ENCODE measurements around the gene FHOD3.

The FHOD3 gene

DNA sequence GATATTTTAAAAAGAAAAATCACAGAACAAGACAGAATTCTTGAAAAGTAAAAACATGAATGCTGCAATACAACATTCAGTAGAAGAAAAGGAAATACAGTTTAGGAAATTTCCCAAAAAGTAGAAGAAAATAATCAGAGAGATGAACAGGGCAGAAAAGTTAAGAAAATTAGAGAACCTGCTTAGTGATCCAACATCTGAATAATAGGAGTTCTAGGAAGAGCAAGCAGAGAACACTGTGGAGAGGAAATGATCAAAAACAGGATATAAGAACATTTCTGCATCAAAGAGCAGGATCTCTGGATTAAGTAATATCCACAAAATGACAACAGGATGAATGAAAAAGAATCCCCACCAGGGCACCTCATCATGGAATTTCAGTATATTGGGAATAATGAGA, 8.8 kb upstream of the FHOD3 start:
- no peak overlapping the region for H3K27ac ChIP-seq (ENCODE audit: extremely low read depth, low read depth, low read length)
- no peaks in the 10 kb centered on the region for H3K4me1 ChIP-seq (ENCODE audit: control insufficient read depth, insufficient read depth, low read length)
- ChIA-PET CTCF (interaction anchor here (0.5 to 1.7 kb wide), 2 partner anchors 193 to 364 kb away, joined by 3 to 13 read pairs; no protein-coding TSS in a partner anchor), POLR2A (interaction anchor here (0.6 to 1.6 kb wide), 2 partner anchors 10 to 135 kb away, joined by 5 read pairs; no protein-coding TSS in a partner anchor)
- no peaks in the 10 kb centered on the region for H3K36me3 ChIP-seq (ENCODE audit: control insufficient read depth in 2 of 2, insufficient read depth in 1 of 2, low read length in 2 of 2)
- TF ChIP-seq, protein P1, sequence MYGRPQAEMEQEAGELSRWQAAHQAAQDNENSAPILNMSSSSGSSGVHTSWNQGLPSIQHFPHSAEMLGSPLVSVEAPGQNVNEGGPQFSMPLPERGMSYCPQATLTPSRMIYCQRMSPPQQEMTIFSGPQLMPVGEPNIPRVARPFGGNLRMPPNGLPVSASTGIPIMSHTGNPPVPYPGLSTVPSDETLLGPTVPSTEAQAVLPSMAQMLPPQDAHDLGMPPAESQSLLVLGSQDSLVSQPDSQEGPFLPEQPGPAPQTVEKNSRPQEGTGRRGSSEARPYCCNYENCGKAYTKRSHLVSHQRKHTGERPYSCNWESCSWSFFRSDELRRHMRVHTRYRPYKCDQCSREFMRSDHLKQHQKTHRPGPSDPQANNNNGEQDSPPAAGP (tag by site-specific recombination; IDR thresholded peaks at IDR 0.05) = no peak
- TF ChIP-seq ZNF792 (tag by site-specific recombination; IDR thresholded peaks at IDR 0.05) (no peak), ZNF677 (tag by site-specific recombination; IDR thresholded peaks at IDR 0.05) (no peak), ZNF555 (tag by site-specific recombination; conservative IDR thresholded peaks at IDR 0.05) (no peak), ZNF701 (tag by site-specific recombination; IDR thresholded peaks at IDR 0.05) (no peak), ZNF426 (tag by site-specific recombination; IDR thresholded peaks at IDR 0.05) (no peak), SP2 (tag by site-specific recombination; IDR thresholded peaks at IDR 0.05) (no peak), ZNF514 (tag by site-specific recombination; IDR thresholded peaks at IDR 0.05) (no peak), ZNF133 (tag by site-specific recombination; IDR thresholded peaks at IDR 0.05) (peak; percentile 94), ZNF23 (tag by site-specific recombination; IDR thresholded peaks at IDR 0.05; ENCODE audit: borderline replicate concordance) (no peak), SETDB1 (IDR thresholded peaks at IDR 0.05; ENCODE audit: insufficient read length, low read length) (peak; percentile 79), TRIM28 (IDR thresholded peaks at IDR 0.05; ENCODE audit: borderline replicate concordance, low read length) (0 out of 2 replicates have a peak, but pooled peaks have one; percentile 51), ZNF626 (tag by site-specific recombination; IDR thresholded peaks at IDR 0.05) (no peak)
- TF ChIP-seq, protein P2, sequence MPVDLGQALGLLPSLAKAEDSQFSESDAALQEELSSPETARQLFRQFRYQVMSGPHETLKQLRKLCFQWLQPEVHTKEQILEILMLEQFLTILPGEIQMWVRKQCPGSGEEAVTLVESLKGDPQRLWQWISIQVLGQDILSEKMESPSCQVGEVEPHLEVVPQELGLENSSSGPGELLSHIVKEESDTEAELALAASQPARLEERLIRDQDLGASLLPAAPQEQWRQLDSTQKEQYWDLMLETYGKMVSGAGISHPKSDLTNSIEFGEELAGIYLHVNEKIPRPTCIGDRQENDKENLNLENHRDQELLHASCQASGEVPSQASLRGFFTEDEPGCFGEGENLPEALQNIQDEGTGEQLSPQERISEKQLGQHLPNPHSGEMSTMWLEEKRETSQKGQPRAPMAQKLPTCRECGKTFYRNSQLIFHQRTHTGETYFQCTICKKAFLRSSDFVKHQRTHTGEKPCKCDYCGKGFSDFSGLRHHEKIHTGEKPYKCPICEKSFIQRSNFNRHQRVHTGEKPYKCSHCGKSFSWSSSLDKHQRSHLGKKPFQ (tag by site-specific recombination; IDR thresholded peaks at IDR 0.05) = no peak
- H3K4me3 ChIP-seq (ENCODE audit: low read depth, low read length) = no peak overlapping the region
- no peaks in the 10 kb centered on the region for H3K9me3 ChIP-seq (ENCODE audit: control insufficient read depth, insufficient read depth, low read depth, low read length)

DNA sequence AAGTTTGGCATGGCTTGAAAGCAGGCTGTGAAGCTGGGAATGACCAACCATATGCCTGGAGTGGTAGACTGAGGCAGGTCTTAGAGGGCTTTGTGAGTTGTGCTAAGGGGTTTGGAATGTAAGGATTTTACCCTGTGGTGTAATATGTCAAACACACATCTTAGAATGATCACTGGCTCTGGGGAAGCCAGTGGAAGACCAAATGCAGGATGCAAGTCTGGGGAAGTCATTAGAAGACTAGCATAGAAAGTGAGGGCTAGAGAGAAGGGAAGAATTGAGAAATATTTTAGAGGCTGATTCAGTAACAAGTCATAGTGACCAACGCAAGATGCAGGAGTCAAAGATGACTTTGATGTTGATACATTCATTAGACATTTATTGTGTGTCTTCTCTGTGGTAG, 3.5 kb upstream of the FHOD3 start:
- Histone ChIP-seq H3K4me3 (ENCODE audit: low read depth, low read length) (no peak overlapping the region), H3K27ac (ENCODE audit: extremely low read depth, low read depth, low read length) (no peak overlapping the region), H3K4me1 (ENCODE audit: control insufficient read depth, insufficient read depth, low read length) (no peaks in the 10 kb centered on the region), H3K9me3 (ENCODE audit: control insufficient read depth, insufficient read depth, low read depth, low read length) (no peaks in the 10 kb centered on the region), H3K36me3 (ENCODE audit: control insufficient read depth in 2 of 2, insufficient read depth in 1 of 2, low read length in 2 of 2) (no peaks in the 10 kb centered on the region)
- POLR2A ChIA-PET = no interaction called here
- CTCF ChIA-PET = interaction anchor here (0.7 to 1.8 kb wide), 4 partner anchors 8 to 245 kb away, joined by 3 to 7 read pairs (median 4); no protein-coding TSS in a partner anchor
- TF ChIP-seq ZNF404 (tag by site-specific recombination; IDR thresholded peaks at IDR 0.05) = no peak
- TF ChIP-seq PATZ1 (tag by site-specific recombination; IDR thresholded peaks at IDR 0.05) = no peak
- no peak for TF ChIP-seq HOXD13 (CRISPR knock-in tag; IDR thresholded peaks at IDR 0.05; ENCODE audit: borderline replicate concordance)
- no peak for TF ChIP-seq ZNF677 (tag by site-specific recombination; IDR thresholded peaks at IDR 0.05)
- no peak for TF ChIP-seq PRDM2 (tag by site-specific recombination; IDR thresholded peaks at IDR 0.05; ENCODE audit: borderline replicate concordance)
- TF ChIP-seq TCF7L2 (IDR thresholded peaks at IDR 0.05; ENCODE audit: borderline replicate concordance, low read depth, low read length) = no peak
- TF ChIP-seq ZNF138 (tag by site-specific recombination; IDR thresholded peaks at IDR 0.05; ENCODE audit: borderline replicate concordance) = no peak
- TF ChIP-seq, protein P3, sequence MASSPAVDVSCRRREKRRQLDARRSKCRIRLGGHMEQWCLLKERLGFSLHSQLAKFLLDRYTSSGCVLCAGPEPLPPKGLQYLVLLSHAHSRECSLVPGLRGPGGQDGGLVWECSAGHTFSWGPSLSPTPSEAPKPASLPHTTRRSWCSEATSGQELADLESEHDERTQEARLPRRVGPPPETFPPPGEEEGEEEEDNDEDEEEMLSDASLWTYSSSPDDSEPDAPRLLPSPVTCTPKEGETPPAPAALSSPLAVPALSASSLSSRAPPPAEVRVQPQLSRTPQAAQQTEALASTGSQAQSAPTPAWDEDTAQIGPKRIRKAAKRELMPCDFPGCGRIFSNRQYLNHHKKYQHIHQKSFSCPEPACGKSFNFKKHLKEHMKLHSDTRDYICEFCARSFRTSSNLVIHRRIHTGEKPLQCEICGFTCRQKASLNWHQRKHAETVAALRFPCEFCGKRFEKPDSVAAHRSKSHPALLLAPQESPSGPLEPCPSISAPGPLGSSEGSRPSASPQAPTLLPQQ (tag by site-specific recombination; IDR thresholded peaks at IDR 0.05) = no peak
